Measurements from ENCODE around the gene DNAH17.

DNAH17 gene

DNA sequence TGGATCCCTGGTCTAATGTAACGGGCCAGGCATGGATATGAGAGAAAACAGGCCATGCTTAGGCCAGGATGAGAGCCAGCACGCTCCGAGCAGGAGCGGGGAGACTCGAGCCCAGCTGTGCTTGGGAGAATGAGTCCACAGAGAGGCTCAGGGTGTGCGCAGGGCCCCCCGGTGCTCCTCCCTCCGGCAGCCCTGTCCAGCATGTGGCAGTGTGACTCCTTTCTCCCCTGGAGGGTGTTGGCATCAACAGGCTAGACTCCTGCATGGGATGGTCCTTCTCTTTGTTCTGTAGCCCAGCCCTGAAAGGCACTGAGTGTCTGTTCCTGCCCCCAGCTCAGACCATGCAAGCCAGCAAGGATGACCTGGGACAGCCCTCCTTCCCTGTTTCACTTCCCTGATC lies 175.3 kb downstream of the DNAH17 start:
- H3K36me3 ChIP-seq (replicated peaks; ENCODE audit: insufficient read depth, low read length): no peaks in the 10 kb centered on the region
- H3K4me2 ChIP-seq (ENCODE audit: low read depth, low read length): no peak overlapping the region
- H3K27ac ChIP-seq (ENCODE audit: low read length): no peak overlapping the region
- TF ChIP-seq EZH2 (optimal IDR thresholded peaks at IDR 0.05; ENCODE audit: low read depth, low read length) (no peak), EZH2phosphoT487 (IDR thresholded peaks at IDR 0.05; ENCODE audit: low read length) (no peak)
- TF ChIP-seq, protein P1, sequence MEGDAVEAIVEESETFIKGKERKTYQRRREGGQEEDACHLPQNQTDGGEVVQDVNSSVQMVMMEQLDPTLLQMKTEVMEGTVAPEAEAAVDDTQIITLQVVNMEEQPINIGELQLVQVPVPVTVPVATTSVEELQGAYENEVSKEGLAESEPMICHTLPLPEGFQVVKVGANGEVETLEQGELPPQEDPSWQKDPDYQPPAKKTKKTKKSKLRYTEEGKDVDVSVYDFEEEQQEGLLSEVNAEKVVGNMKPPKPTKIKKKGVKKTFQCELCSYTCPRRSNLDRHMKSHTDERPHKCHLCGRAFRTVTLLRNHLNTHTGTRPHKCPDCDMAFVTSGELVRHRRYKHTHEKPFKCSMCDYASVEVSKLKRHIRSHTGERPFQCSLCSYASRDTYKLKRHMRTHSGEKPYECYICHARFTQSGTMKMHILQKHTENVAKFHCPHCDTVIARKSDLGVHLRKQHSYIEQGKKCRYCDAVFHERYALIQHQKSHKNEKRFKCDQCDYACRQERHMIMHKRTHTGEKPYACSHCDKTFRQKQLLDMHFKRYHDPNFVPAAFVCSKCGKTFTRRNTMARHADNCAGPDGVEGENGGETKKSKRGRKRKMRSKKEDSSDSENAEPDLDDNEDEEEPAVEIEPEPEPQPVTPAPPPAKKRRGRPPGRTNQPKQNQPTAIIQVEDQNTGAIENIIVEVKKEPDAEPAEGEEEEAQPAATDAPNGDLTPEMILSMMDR (IDR thresholded peaks at IDR 0.05; ENCODE audit: low read length): no peak
- no peaks in the 10 kb centered on the region for H4K20me1 ChIP-seq (ENCODE audit: insufficient read depth, low read length)
- H3K27me3 ChIP-seq (replicated peaks; ENCODE audit: insufficient read depth, low read length): no peaks in the 10 kb centered on the region
- no peak overlapping the region for H3K9ac ChIP-seq (ENCODE audit: low read length)
- no peaks in the 10 kb centered on the region for H3K79me2 ChIP-seq (ENCODE audit: low read length)
- H3K9me2 ChIP-seq (replicated peaks; ENCODE audit: insufficient read depth, low read length): no peaks in the 10 kb centered on the region
- H3K4me3 ChIP-seq (ENCODE audit: low read length): no peak overlapping the region
- no peak for DNase-seq
- H3K4me1 ChIP-seq (ENCODE audit: low read length): no peaks in the 10 kb centered on the region
- no peaks in the 10 kb centered on the region for H3F3A ChIP-seq (ENCODE audit: insufficient read depth, low read length)
- no peak overlapping the region for H2AFZ ChIP-seq (ENCODE audit: low read length)
- no peaks in the 10 kb centered on the region for H3K9me3 ChIP-seq (replicated peaks; ENCODE audit: insufficient read depth, low read length)

DNA sequence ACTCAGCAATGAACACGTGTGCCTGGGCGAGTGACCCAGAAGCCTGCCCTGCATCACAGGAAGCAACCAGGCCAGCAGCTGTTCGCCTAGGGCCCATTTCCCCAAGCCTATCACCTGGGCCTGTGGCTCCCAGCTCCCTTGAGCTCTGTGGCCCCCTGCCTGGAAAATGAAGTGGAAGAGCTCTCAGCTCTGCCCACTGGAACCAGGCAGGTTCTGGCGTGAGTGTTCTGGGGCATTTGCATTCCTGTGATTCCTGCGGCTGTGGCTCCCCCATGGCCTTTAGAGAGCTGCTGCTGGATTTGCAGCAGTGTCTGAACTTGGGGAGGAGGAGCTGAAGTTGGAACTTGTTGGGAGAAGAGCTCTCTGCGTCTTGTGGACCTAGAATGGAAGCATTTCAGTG lies 175.9 kb downstream of the DNAH17 start:
- H3K36me3 ChIP-seq (replicated peaks; ENCODE audit: insufficient read depth, low read length): no peaks in the 10 kb centered on the region
- H3K79me2 ChIP-seq (ENCODE audit: low read length): no peaks in the 10 kb centered on the region
- H4K20me1 ChIP-seq (ENCODE audit: insufficient read depth, low read length): no peaks in the 10 kb centered on the region

DNA sequence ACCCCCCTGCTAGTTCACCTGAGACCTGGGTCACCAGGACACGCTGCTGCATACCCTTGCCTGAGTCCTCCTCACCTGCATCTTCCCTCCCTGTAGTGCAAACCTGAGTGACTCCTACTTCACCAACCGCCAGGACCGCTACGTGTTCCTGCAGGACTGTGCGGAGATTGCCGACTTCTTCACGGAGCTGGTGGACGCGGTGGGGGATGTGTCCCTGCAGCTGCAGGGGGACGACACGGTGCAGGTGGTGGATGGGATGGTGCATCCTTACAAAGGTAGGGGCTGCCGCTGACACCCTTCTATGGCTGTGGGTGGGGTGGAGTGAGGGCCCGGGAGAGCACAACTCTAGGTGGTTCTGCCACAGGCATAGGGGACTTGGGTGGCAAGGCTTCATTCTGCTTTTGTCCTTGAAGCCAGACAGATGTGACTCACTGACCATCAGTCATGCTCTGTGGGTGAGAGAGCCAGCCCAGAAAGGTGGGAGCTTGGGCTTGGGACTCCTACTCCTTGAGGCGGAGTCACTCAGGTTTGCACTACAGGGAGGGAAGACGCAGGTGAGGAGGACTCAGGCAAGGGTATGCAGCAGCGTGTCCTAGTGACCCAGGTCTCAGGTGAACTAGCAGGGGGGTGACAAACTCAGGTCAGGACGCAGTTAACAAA lies 176.5 kb downstream of the DNAH17 start:
- Histone ChIP-seq H3K9ac (ENCODE audit: low read length) (no peak overlapping the region), H2AFZ (ENCODE audit: low read length) (no peak overlapping the region), H3K27ac (ENCODE audit: low read length) (no peak overlapping the region), H3F3A (ENCODE audit: insufficient read depth, low read length) (no peaks in the 10 kb centered on the region), H3K9me2 (replicated peaks; ENCODE audit: insufficient read depth, low read length) (no peaks in the 10 kb centered on the region), H3K9me3 (replicated peaks; ENCODE audit: insufficient read depth, low read length) (no peaks in the 10 kb centered on the region), H3K36me3 (replicated peaks; ENCODE audit: insufficient read depth, low read length) (no peaks in the 10 kb centered on the region), H3K4me2 (ENCODE audit: low read depth, low read length) (no peak overlapping the region), H4K20me1 (ENCODE audit: insufficient read depth, low read length) (no peaks in the 10 kb centered on the region), H3K4me1 (ENCODE audit: low read length) (no peaks in the 10 kb centered on the region), H3K79me2 (ENCODE audit: low read length) (no peaks in the 10 kb centered on the region), H3K4me3 (ENCODE audit: low read length) (no peak overlapping the region), H3K27me3 (replicated peaks; ENCODE audit: insufficient read depth, low read length) (no peaks in the 10 kb centered on the region)
- TF ChIP-seq EZH2phosphoT487 (IDR thresholded peaks at IDR 0.05; ENCODE audit: low read length) (no peak), EZH2 (optimal IDR thresholded peaks at IDR 0.05; ENCODE audit: low read depth, low read length) (no peak)
- TF ChIP-seq, protein P1 (IDR thresholded peaks at IDR 0.05; ENCODE audit: low read length): no peak
- no peak for DNase-seq

More for the DNA sequence above, 175.9 kb downstream of the DNAH17 start:
- H3K4me1 ChIP-seq (ENCODE audit: low read length): no peaks in the 10 kb centered on the region
- H3K4me3 ChIP-seq (ENCODE audit: low read length): no peak overlapping the region
- no peaks in the 10 kb centered on the region for H3K9me3 ChIP-seq (replicated peaks; ENCODE audit: insufficient read depth, low read length)
- no peaks in the 10 kb centered on the region for H3K27me3 ChIP-seq (replicated peaks; ENCODE audit: insufficient read depth, low read length)
- no peak overlapping the region for H3K4me2 ChIP-seq (ENCODE audit: low read depth, low read length)
- no peak overlapping the region for H3K27ac ChIP-seq (ENCODE audit: low read length)
- TF ChIP-seq, protein P1 (IDR thresholded peaks at IDR 0.05; ENCODE audit: low read length): no peak
- TF ChIP-seq EZH2 (optimal IDR thresholded peaks at IDR 0.05; ENCODE audit: low read depth, low read length) (no peak), EZH2phosphoT487 (IDR thresholded peaks at IDR 0.05; ENCODE audit: low read length) (no peak)
- no peak overlapping the region for H2AFZ ChIP-seq (ENCODE audit: low read length)
- no peaks in the 10 kb centered on the region for H3F3A ChIP-seq (ENCODE audit: insufficient read depth, low read length)
- no peak overlapping the region for H3K9ac ChIP-seq (ENCODE audit: low read length)
- no peaks in the 10 kb centered on the region for H3K9me2 ChIP-seq (replicated peaks; ENCODE audit: insufficient read depth, low read length)
- no peak for DNase-seq

Data from MM.1S (cell line).